Thyroid gland (tissue), 4 donors: Measurements from ENCODE around the gene AQP2. TPM values are rescaled to one million over a fixed set of nuclear protein-coding genes. Genes with fewer than 3 reads are reported as not detected.
A peak's percentile ranks its signal among the peaks of the same experiment; 100 is the strongest.

Experiments used
- DNase-seq, 2 donors: peaks; one replicate each; pipeline ENCODE4 v3.0.0-alpha.2; 2019
- H3K27ac ChIP-seq, 3 donors: fragments of 200-600 bp; sonication (generic); 1 replicate in 2 of 3; 2 replicates in 1 of 3; pipeline ENCODE4 v1.5.1; 2016 to 2019; ENCODE audit warnings: mild to moderate bottlenecking in 1 of 3, moderate library complexity in 1 of 3
- H3K27me3 ChIP-seq: fragments of 200-600 bp; sonication (generic); one replicate; pipeline ENCODE4 v1.5.1; 2019
- H3K36me3 ChIP-seq, 2 donors: fragments of 200-600 bp; sonication (generic); one replicate each; pipeline ENCODE4 v1.5.1; 2016 to 2019
- H3K4me1 ChIP-seq, 2 donors: fragments of 200-600 bp; sonication (generic); one replicate each; pipeline ENCODE4 v1.5.1; 2017 to 2019
- H3K4me3 ChIP-seq, 3 donors: fragments of 200-600 bp; sonication (generic); replicated peaks in 1 of 3; 1 replicate in 2 of 3; 2 replicates in 1 of 3; pipeline ENCODE4 v1.5.1; 2016; ENCODE audit warnings: mild to moderate bottlenecking in 1 of 3
- H3K9me3 ChIP-seq: fragments of 200-600 bp; sonication (generic); one replicate; pipeline ENCODE4 v1.5.1; 2017
- CTCF ChIP-seq, 6 experiments: fragments of 200-600 bp in 3 of 6; fragments of 450-650 bp in 3 of 6; sonication (generic) in 3 of 6; IDR thresholded peaks; one replicate each; pipeline ENCODE4 v1.5.1; 2016 to 2019; ENCODE audit warnings: antibody characterized with exemption in 6 of 6, mild to moderate bottlenecking in 2 of 6, inconsistent platforms in 1 of 6, moderate library complexity in 1 of 6
- POLR2A ChIP-seq, 2 donors: fragments of 450-650 bp; IDR thresholded peaks; one replicate each; pipeline ENCODE4 v1.6.1; 2017; ENCODE audit warnings: antibody characterized with exemption in 2 of 2, mild to moderate bottlenecking in 2 of 2, moderate library complexity in 1 of 2
- WGBS, 2 donors: methylation state at CpG; one replicate each; pipeline ENCODE4 v1.1.5; 2017; 5-methylcytosine and 5-hydroxymethylcytosine counted together
- intact Hi-C: fragments of 100-400 bp; cut with DNase I; formaldehyde crosslinking; loops from one replicate; pipeline ENCODE4 v1.15.1; 2023
- total RNA-seq, 4 donors: library from RNA; depleted of rRNA; stranded (reverse); fragments of >200 nt; gene quantifications; one replicate each; pipeline ENCODE4 v1.2.3, GENCODE V29; 2016

The AQP2 gene
- total RNA-seq, 4 donors from 2014 or later: 0.67 TPM; not detected in 3

GRCh38 chr12:49956663-49957569 is 6.4 kb downstream of the AQP2 start:
- no peak overlapping the region for H3K4me3 ChIP-seq
- no peaks in the 10 kb centered on the region for H3K27me3 ChIP-seq
- H3K36me3 ChIP-seq: no peaks in the 10 kb centered on the region
- WGBS, 2 donors: 70% methylated on average over 6 of the region's 6 CpGs
- H3K9me3 ChIP-seq: no peaks in the 10 kb centered on the region
- no peak for TF ChIP-seq POLR2A (IDR thresholded peaks at IDR 0.05)
- intact Hi-C loops: no loop called here
- peaks cover 14 to 39% of the 10 kb centered on the region in 2 donors for H3K4me1 ChIP-seq
- peak; percentile 59 to 69 for DNase-seq
- peak overlapping the region in 1 of 3 donors; percentile 10 for H3K27ac ChIP-seq

- Histone ChIP-seq H3K4me3 (no peak overlapping the region), H3K27me3 (no peaks in the 10 kb centered on the region), H3K27ac (no peak overlapping the region), H3K9me3 (no peaks in the 10 kb centered on the region), H3K36me3 (no peaks in the 10 kb centered on the region), H3K4me1 (peaks cover 15 to 45% of the 10 kb centered on the region in 2 donors)
- intact Hi-C loops: no loop called here
- TF ChIP-seq CTCF (IDR thresholded peaks at IDR 0.05) (no peak), POLR2A (IDR thresholded peaks at IDR 0.05) (no peak)
- no peak for DNase-seq
These were observed 7.0 kb downstream of the AQP2 start for GRCh38 chr12:49957570-49957967.

- peak overlapping the region; percentile 61 to 77 (median 77) for H3K27ac ChIP-seq
- no peaks in the 10 kb centered on the region for H3K9me3 ChIP-seq
- no peaks in the 10 kb centered on the region for H3K27me3 ChIP-seq
- 10 to 12% methylated on average over 11 of the region's 11 CpGs for WGBS, 2 donors
- intact Hi-C loops: no loop called here
- no peaks in the 10 kb centered on the region for H3K36me3 ChIP-seq
- TF ChIP-seq POLR2A (IDR thresholded peaks at IDR 0.05): peak in 1 of 2 donors; percentile 40
- no peak for TF ChIP-seq CTCF (IDR thresholded peaks at IDR 0.05)
- peaks cover 20 to 55% of the 10 kb centered on the region in 2 donors for H3K4me1 ChIP-seq
- DNase-seq: peak; percentile 94 to 95
- no peak overlapping the region for H3K4me3 ChIP-seq
These were observed 9.3 kb downstream of the AQP2 start for GRCh38 chr12:49959685-49960473.

GRCh38 chr12:49960474-49961110 is 10.1 kb downstream of the AQP2 start:
- no peaks in the 10 kb centered on the region for H3K36me3 ChIP-seq
- H3K4me1 ChIP-seq: peaks cover 20 to 54% of the 10 kb centered on the region in 2 donors
- peak overlapping the region in 1 of 3 donors; percentile 21 for H3K4me3 ChIP-seq
- TF ChIP-seq POLR2A (IDR thresholded peaks at IDR 0.05) (no peak), CTCF (IDR thresholded peaks at IDR 0.05) (no peak)
- no peak for DNase-seq
- intact Hi-C loops: no loop called here
- WGBS, 2 donors: 44 to 53% methylated on average over 7 of the region's 13 CpGs
- no peaks in the 10 kb centered on the region for H3K27me3 ChIP-seq
- H3K9me3 ChIP-seq: no peaks in the 10 kb centered on the region
- no peak overlapping the region for H3K27ac ChIP-seq
